ENCODE measurements around the gene SLC9A1.

DNA sequence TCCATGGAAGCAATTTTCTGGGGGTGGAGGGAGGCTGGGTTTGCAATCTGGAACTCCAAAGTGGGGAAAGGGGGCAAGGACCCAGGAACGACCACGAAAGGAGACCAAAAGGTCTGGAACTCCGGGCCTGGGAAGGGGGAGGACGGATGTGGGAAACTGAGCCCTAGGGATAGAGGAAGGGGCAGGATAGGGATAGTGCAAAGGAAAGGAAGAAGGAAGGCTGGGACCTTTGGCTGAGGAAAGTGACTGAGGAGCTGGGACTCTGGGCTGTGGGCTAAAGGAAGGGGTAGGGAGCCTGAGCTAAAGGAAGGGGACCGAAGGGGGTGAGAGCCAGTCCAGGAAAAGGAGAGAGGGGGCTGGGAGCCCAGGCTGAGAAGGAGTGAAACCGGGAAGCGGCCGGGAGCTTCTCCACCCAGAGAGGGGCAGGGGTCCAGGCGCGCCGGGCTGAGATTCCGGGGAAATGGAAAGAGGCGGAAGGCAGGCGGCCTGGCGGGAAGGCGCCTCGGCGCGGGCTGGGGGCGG is 395 bp downstream of the SLC9A1 start:
- TF ChIP-seq SP1 (IDR thresholded peaks at IDR 0.05) (no peak), ARNT (IDR thresholded peaks at IDR 0.05) (no peak), FOXK2 (IDR thresholded peaks at IDR 0.05) (no peak), SUZ12 (IDR thresholded peaks at IDR 0.05) (no peak), FOXA1 (IDR thresholded peaks at IDR 0.05) (no peak), BHLHE40 (IDR thresholded peaks at IDR 0.05; ENCODE audit: borderline replicate concordance) (no peak), FOXM1 (IDR thresholded peaks at IDR 0.05; ENCODE audit: borderline replicate concordance) (no peak), LEF1 (IDR thresholded peaks at IDR 0.05; ENCODE audit: borderline replicate concordance) (no peak), TARDBP (IDR thresholded peaks at IDR 0.05) (no peak)

Measured in HEK293T (cell line).